ENCODE measurements around the gene MED27.
"Not testable (repeated sequence)": the region's sequence is repeated elsewhere in the genome, so short reads cannot be mapped to it uniquely, and the experiment has no call there.

MED27 gene

DNA sequence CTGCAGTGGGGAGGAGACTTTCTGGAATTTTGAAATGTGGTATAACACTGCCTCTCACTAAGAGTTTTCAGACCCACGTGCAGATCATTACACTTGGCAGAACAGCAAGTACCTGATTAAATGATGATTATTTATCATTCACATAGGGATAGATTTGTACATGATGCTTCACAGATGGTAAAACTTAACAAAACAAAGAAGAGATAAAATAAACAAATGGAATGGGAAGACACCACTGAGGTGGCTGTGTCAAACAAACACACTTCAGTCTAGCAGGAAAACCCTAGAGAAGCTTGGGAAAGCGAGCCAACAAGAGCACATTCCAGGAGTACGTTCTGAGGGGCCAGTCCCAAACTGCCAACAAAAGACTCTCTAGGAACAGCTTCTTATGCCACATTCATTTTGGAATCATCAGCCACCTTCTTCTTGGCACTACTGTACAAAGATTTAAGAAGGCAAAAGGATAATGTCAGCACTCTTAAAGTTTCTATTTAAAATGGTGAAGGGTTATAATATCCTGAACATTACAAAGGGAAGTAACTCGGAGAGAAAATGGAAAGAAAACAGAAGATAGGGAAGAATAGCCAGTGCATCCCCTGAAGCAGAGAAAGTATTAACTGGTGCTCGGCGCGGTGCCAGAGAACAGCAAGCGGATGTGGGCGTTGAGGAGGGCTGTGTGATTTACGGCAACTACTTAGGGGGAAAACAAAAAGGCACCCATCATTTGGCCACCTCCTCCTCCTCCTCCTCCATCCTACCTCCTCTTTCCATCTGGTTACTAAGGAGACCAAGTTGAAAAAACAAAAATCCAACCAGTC is 1.6 kb downstream of the MED27 start:
- DNase-seq (ENCODE audit: low read depth, low spot score), result peak; percentile 66

DNA sequence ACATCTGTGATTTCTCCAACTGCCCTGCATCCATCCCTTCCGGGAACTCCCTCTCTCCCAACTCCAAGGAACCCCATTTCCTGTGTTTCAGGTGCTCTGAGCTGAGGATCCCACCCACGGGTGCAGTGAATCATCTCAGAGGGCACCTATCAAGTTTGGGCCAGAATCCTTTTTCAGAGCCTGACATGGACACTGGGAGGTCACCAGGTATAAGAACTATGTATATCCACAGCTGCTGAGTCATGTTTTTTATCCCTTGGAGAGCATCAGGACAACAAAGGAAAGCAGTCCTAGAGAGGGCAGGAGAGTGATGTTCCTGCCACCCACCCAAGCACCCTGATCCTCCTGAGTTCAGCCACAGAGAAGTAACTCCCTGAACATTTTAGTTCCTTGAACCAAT is 3.8 kb downstream of the MED27 start:
- peak; percentile 10 for DNase-seq (ENCODE audit: low read depth, low spot score)

DNA sequence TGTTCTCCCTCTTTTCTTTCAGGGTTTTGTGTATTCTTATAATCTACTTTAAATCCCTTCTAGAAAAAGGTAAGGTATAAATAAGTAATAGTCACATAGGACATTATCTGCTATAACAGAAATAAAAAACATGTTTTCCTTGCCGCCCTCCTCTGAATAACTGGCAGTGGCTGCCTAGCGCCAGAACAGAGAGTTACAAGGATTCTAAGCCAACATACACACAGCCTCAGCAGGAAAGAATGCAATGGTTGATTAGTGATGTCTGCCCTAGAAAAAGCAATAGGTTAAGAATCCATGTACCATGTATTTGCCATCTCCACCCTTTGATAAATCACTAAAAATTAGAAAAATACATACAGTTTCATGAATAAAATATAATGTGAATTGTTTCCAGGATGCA is 4.9 kb downstream of the MED27 start:
- peak; percentile 84 for DNase-seq (ENCODE audit: low read depth, low spot score)

DNA sequence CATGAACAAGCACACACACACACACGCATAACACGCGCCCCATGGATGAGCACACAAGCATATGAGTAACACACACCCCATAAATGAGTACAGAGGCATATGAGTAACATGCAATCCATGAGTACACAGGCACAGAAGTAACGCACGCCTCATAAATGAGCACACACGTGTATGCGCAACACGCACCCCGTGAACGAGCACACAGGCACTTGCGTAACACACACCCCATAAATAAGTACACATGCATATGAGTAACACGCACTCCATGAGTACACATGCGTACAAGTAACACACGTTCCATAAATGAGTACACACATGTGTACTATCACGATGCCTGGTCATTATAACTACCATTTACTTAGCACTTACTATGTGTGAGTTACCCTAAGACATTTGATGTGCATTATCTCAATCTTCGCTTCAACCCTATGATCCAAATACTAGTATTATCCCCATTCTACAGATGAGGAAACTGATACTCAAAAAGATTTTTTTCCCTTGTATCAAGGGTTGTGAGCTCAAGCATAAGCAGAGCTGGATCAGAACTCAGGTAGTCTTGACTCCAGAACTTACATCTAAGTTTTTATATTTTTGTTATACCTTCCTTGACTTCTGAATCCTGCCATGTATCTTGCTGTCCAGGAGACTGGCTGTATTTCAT is 7.7 kb downstream of the MED27 start:
- no peak for DNase-seq (ENCODE audit: low read depth, low spot score)

DNA sequence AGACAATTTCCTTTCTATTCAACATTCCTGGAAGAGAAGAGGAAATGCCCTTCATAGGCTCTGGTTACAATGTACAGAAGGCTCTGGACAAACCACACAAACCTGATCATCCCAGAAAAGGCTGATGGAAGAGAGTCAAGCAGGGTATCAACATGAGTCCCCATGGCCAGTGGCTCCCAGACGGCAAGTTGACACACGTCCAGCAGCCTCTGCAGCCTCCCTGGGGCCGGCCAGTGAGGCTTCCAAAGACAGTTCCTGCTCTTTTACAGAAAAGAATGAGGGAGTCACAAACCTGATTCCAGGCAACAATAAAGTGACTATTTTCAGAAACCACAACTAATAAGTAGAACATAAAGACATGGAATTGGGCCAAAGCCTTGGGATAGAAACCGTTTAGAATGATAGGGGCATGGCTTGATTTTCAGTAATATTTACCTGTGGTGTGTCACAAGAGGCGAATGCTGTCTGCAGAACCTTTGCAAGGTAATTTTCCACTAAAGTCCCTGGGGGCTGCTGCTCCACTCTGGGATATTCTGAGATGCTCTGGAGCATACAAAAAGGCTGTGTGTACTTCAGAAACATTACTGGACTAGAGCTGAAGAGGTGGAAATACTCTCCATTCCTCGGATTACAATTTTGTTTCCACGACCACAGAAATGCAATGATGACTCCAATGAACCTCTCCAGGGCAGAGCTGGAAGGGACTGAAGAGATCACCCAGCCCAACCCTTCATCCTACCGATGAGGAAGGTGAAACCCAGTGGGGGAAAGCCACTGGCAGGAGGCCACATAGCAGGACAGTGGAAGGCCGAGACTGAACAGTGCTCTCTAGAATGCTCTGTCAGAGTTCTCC is 10.4 kb downstream of the MED27 start:
- peak; percentile 89 for DNase-seq (ENCODE audit: low read depth, low spot score)

DNA sequence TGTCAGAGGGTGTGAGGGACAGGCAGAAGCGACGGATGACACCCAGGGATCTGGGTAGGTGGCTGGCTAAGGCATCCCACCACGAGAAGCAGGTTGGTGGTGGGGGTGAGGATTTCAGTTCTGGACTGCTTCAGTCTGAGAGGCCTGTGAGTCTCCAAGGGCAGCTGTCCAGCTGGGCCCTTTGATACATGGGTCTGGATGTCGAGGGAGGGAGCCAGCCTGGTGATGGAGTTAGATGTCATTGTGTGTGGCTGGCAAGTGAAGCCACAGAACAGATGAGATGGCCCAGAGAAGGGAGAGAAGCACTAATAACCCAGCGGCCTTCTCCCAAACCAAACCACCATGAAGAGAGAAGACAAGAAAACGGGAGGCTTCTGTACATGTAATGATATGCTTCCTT is 11.1 kb downstream of the MED27 start:
- peak; percentile 24 for DNase-seq (ENCODE audit: low read depth, low spot score)

DNA sequence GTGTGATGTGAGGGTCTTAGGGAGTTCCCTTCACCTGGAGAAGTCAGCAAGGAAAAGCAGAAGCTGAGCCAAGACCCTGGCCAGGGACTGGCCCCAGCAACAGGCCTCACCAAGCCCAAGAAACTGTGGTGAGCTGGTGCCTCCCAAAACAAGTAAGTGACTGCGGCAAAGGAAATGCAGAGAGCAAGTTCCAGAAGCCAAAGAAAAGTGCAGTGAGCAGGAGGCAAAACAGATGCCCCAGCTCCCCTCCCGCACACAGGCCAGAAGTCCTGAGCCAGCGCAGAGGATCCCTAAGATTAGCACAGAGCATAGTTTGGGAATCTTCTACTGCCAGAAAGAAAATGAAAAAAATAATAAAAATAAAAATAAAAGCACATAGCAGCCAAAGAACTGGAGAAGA is 13.2 kb downstream of the MED27 start:
- DNase-seq (ENCODE audit: low read depth, low spot score), result no peak

DNA sequence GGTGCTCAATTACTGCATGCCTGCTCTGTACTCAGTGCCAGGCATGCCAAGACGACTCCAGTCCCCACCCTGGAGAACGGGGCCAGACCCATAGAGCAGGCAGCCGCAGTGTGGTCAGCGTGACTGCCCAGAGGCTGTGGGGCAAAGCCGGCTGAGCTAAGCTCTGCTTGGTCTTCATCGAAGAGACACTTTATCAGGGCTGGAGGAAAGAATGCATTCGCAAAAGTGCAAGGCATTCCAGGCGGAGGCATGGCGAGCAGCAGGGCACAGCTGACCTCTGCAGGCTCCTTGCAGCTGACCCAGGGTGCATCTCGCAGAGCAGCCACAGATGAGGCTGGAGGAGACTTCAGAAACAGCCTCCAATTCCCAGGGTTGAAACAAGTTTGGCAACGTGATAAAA is 13.6 kb downstream of the MED27 start:
- no peak for DNase-seq (ENCODE audit: low read depth, low spot score)

DNA sequence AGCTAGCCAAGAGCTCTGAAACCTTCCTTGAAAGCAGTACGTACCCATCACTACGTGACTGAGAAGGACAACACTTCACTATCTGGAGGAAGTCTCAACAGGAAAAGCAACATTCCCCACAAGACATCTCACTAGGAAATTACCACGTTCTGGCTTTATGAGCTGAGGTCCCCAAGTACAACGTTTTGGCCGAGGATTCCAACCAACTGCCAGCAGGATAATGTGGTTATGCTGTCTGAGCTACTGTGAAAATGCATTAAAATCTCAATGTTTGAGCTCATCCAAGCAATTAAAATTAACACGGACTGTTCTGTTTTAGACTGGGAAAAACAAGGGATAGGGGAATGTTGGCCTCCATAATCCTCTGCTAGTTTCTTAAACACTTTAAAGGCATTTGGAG is 16.4 kb downstream of the MED27 start:
- DNase-seq (ENCODE audit: low read depth, low spot score), result peak; percentile 24

DNA sequence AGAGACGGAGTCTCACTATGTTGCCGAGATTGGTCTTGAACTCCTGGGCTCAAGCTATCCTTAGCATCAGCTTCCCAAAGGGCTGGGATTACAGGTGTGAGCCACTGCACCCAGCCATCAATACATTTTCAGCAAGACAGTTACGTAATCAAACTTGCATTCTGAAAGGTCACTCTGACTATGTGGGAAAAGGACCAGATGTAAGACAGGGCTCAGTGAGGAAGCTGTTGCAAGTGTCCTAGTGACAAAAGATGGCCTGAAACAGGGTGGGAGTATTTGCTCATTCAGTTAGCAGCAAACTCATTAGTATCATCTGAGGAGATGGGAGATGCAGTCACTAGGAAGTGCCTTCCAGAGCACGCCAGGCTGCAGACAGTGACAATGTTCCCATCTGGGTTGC is 16.9 kb downstream of the MED27 start:
- no peak for DNase-seq (ENCODE audit: low read depth, low spot score)

DNA sequence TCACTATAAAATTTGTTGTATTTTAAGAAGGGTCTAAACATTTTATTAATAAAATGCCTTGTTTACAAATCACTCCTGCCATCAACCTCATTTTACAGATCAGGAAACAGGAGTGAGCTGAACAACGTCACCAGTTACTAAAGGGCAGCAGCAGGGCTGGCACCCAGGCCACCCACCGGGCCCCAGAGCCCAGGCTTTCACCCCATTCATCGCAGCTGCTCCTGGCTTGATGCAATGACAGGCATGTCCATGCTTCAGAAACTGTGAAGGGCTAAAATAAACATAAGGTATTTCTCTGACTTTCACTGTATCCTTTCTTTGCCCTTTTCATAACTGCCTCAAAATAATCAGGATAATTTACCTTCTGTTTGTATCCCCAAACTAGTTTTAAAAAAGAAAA is 18.1 kb downstream of the MED27 start:
- DNase-seq (ENCODE audit: low read depth, low spot score), result no peak

DNA sequence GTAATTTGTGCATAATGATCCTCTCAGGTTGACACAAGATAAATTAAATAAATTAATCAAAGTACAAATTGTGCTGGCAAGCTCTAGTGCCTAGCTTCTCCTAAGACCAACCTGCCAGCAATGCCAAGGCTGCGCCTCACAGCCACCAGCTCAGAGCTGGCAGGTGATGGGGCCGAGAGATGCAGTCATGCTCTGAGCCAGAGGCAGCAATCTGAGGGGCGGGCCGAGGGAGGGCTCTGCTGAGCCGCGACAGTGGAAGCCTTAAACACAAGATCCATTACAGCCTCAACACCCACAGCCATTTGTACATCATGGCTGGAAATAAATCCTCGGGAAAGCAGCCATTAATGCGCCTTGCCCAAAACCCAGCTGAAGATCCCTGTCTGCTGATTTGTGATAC is 20.3 kb downstream of the MED27 start:
- DNase-seq (ENCODE audit: low read depth, low spot score), result no peak

DNA sequence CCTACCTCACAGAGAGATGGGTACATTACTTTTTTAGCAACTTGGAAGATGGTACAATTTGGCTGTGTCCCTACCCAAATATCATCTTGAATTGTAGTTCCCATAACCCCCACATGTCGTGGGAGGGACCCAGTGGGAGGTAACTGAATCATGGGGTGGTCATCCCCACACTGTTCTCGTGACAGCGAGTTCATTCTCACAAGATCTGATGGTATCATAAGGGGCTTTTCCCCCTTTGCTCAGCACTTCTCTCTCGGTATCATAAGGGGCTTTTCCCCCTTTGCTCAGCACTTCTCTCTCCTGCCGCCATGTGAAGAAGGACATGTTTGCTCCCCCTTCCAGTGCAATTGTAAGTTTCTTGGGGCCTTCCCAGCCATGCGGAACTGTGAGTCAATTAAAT is 21.4 kb downstream of the MED27 start:
- DNase-seq (ENCODE audit: low read depth, low spot score), result not testable (repeated sequence)

DNA sequence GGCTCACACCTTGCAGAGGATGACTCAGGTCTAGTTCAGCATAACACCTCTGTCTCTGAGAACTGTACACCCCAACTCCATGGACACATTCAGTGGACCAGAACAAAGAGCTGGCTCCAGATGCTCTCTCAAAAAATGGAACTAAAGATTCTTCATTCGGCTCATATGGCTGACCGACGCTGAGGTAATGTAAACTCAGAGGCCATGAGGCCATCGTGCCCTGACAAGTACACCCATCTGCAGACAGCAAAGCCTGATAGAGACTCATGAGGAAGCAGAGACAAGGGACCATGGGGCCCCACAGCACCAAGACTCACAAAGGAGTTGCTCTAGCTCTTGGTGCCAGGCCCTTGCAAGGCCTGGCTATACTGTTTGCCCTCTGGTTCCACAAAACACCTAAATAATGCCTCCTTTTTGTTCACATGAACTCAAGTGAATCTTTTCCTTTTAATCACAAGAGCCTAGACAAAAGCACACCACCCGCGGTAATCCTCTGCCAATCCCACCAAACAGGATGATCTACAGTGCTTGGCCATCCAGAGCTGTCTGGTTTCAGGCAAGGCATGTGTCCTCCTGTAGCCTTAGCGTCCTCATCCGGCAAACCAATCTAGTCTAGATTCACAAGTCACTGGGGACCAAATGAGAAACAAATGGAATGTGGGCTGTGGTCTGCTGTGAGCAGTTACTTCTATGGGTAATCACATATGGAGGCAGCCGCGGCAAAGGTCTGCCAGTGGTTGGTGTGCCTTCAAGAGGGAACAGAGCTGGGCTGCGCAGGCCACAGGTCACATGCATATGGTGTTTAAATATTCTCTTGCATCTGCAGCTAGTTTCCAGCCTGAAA is 22.7 kb downstream of the MED27 start:
- no peak for DNase-seq (ENCODE audit: low read depth, low spot score)

DNA sequence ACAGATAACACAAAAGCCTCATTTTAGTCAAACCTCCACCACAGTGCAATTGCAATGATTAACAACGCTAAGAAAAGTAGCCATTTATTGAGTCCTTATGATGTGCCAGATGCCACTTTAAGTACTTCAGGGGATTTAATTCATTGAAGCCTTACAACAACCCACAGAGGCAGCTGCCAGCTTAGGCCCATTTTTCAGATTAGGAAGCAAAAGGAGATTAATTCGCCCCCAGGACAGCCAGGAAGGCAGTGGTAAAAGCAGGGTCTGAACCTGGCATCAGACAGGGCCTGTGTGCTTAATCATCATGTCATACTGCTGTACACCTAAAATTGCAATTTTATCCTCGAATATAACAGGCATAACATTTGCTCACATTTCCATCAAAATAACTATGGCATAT is 23.9 kb downstream of the MED27 start:
- DNase-seq (ENCODE audit: low read depth, low spot score), result no peak

DNA sequence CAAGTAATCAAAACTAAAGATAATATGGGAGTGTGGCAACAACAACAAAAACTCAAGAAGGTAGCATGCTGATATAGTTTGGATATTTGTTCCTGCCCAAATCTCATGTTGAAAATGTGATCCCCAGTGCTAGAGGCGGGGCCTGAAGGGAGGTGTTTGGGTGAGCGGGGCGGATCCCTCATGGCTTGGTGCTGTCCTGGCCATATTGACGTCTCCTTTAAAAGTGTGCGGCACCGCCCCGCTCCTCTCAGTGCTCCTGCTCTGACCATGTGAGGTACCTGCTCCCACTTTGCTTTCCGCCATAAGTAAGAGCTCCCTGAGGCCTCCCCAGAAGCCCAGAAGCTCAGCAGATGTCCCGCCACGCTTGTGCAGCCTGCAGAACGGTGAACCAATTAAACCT is 25.6 kb downstream of the MED27 start:
- DNase-seq (ENCODE audit: low read depth, low spot score), result no peak

DNA sequence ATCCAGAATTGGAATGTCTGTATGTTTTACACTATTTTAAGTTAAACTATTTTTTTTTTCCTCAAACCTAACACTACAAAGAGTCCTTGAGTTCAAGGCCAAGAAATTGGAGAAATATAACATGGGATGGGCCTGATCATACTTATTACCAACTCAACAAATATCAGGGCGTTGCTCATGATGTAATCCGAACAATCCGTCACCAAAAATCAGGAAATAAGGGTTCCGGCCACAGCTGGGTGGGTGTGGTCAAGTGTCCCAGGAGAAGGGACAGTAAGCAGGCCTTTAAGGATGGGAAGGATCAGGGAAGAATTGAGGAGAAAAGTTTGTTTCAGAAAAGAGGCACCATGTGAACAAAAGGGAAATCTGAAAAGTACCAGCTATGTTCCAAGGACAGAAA is 29.8 kb downstream of the MED27 start:
- DNase-seq (ENCODE audit: low read depth, low spot score), result no peak

DNA sequence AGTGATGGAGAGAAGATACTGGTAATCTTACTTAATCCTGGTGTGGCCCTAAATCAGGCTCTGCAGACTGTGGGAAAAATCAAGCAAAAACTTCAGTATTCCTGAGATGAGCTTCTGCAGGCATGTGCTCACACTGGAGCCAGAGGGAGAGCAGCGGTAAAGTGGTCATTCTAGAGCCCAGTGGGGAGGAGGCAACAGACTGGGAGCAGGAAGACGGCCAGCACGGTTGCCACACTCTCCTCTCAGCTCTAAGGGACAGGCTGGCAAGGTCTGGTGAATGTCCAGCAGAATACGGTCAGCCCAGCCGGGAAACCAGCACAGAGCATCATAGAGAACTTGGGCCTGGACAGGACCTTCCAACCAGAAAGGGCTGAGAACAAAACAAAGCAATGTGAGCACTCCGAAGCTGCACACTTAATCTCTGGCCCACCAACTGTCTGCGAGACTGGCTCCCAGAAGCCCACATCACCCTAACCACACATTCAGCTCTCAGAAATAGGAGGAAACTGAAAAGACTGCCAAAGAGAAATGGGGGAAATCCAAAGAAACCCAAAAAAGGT is 30.3 kb downstream of the MED27 start:
- DNase-seq (ENCODE audit: low read depth, low spot score), result no peak

DNA sequence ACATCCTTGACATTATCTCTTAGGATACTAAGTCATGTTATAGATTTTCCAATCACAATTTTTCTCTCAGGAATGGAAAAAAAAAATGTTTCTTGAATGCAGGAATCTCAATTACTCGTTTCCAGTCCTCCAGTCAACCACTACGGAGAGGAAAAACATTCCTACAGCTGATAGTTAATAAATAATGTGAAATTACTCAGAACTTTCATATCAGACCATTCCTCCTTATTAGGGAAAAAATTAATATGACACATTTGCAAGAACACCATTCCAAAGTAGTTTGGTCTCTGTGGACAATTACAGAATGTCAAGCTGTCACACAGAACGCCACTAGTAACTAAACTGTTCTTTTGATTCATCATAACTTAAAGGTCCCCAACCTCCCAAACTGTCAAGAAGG is 31.5 kb downstream of the MED27 start:
- no peak for DNase-seq (ENCODE audit: low read depth, low spot score)

DNA sequence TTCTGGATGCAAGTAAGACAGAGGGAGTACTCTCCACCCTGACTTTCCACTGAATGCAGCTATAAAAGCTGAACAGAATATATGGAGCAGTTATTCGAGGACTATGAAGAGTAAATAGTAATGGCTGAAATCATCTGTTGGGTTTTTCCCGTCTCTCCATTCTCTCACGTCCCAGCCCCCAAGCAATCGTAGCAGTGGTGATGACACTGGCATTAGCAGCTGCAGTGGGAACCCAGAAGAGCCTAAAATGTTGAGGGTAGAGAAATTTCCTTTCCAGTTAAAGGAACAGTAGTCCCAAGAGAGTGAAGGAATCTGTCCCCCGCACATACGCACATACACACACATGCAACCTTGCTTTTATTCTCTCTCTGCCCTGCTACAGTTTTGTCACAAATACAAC is 33.2 kb downstream of the MED27 start:
- no peak for DNase-seq (ENCODE audit: low read depth, low spot score)

DNA sequence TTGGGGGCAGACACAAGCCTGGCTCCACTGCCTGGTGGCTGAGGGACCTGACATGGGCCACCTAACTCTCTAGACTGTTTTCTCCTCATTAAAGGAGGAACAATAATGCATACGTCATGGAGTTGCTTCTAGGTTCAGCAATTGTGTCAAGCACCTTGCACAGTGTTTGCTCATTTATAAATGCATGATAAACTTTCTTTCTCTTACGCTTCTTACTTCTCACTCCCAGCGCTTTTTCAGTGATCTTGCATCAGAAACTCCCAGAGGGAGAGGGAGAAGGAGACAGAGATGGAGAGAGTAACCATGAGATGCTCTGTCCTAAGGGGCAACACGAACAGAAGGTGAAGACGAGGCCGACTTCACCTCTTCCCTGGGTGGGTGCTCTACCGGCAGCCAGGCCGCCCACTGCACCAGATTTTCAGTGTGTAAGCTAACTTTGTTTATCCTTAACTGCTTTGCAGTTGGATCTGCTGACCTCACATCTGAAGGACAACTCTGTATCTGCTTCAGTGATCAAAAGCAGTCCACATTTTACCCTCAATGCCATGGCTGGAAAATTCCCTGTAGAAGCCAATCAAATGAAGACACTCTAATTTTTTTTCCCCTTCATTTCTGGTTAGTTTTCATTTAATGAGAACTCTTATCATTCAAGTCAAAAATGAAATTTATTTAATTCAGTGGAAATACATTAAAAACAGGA is 35.3 kb downstream of the MED27 start:
- DNase-seq (ENCODE audit: low read depth, low spot score), result no peak

Measured in astrocyte of the hippocampus (primary cell).